ENCODE results near the gene CREB5. TPM values are rescaled to one million over a fixed set of nuclear protein-coding genes. Genes with fewer than 3 reads are reported as not detected.

The CREB5 gene, protein sequence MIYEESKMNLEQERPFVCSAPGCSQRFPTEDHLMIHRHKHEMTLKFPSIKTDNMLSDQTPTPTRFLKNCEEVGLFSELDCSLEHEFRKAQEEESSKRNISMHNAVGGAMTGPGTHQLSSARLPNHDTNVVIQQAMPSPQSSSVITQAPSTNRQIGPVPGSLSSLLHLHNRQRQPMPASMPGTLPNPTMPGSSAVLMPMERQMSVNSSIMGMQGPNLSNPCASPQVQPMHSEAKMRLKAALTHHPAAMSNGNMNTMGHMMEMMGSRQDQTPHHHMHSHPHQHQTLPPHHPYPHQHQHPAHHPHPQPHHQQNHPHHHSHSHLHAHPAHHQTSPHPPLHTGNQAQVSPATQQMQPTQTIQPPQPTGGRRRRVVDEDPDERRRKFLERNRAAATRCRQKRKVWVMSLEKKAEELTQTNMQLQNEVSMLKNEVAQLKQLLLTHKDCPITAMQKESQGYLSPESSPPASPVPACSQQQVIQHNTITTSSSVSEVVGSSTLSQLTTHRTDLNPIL
- 0.42 and 0.80 TPM in 2 replicates for total RNA-seq

DNA sequence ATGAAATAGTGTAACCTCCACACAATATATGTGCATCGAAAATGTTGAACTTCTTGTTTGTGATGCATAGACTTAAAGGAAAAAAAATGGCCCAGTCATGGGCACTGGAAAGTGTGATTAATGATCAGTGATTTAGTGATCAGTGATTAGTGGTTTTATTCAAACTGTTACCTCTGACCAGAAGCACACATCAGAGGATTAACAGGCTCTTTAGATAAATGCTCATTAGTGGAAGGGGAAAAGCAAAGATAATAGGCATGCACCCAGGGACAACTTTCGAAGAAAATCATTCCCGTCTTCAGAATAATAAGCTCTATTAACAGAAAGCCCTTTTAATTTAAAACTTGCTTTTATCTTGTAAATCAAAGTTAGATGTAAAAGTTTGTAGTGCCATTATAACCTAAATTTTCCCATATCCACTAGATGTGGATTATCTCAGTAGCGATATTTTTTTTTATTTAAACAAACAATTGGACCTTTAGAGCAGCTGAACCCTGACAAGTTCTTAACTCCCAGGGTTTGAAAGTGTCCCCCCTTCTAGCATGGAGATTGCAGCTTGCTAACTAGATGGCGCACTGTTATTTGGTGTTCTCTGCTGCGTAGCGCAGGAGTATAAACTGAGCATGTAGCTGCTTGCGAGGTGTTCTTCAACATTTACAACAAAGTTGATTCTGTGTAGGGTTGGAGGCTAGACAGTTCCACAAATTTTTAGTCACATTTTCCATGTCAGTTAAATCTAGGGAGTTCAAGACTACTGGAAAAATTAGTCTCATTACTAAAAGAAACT lies at the start of gene CREB5:
CREB5 (plus strand) TSS at position 643 of the 787 bp plus-strand sequence. CDS start 397 bp downstream, outside the sequence.
- TF ChIP-seq, protein P1, sequence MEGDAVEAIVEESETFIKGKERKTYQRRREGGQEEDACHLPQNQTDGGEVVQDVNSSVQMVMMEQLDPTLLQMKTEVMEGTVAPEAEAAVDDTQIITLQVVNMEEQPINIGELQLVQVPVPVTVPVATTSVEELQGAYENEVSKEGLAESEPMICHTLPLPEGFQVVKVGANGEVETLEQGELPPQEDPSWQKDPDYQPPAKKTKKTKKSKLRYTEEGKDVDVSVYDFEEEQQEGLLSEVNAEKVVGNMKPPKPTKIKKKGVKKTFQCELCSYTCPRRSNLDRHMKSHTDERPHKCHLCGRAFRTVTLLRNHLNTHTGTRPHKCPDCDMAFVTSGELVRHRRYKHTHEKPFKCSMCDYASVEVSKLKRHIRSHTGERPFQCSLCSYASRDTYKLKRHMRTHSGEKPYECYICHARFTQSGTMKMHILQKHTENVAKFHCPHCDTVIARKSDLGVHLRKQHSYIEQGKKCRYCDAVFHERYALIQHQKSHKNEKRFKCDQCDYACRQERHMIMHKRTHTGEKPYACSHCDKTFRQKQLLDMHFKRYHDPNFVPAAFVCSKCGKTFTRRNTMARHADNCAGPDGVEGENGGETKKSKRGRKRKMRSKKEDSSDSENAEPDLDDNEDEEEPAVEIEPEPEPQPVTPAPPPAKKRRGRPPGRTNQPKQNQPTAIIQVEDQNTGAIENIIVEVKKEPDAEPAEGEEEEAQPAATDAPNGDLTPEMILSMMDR (IDR thresholded peaks at IDR 0.05) = no peak
- peaks cover 2% of the 10 kb centered on the region for H3K36me3 Mint-ChIP-seq (ENCODE audit: low read depth)
- intact Hi-C loops (cut with micrococcal nuclease) = loop anchor here (2.0 to 10.0 kb wide), 4 partner anchors 159 to 513 kb away; partner anchors contain the start of gene JAZF1
- H3K27me3 Mint-ChIP-seq = peaks cover 58% of the 10 kb centered on the region
- no peak within 1 kb of the TSS for H3K4me3 Mint-ChIP-seq
- DNase-seq (no peak), ATAC-seq (ENCODE audit: low read depth) (no peak)
- H3K9me3 Mint-ChIP-seq = no peaks in the 10 kb centered on the region
- no peak within 1 kb of the TSS for H3K27ac Mint-ChIP-seq
- H3K4me1 Mint-ChIP-seq = peaks cover 37% of the 10 kb centered on the region
- ChIA-PET CTCF (interaction anchor here (0.6 to 1.2 kb wide), 3 partner anchors 24 to 284 kb away, joined by 3 to 4 read pairs (median 3); no protein-coding TSS in a partner anchor), POLR2A (interaction anchor here (0.7 kb wide), 1 partner anchor 216 kb away, joined by 3 read pairs; no protein-coding TSS in a partner anchor)

DNA sequence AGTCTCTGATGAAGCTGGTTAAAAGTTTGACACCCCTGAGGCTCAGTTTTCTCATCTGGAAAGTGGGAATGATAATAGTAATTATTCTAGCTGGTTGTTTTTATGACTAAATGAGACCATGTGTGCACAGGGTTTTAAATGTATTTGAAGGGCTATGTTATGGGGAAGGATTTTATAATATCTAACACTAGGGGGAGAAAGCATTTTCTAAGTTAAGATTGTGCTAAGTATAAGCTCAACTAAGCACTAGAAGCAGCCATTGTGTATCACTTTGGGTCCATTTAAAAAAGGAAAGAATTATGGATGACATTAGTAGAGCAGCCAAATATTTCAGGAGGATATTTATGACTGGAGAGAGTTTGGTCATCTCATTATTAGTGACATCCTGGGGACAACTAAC lies 49.5 kb upstream of the CREB5 start:
- no peak overlapping the region for H3K4me3 Mint-ChIP-seq
- no peaks in the 10 kb centered on the region for H3K36me3 Mint-ChIP-seq (ENCODE audit: low read depth)
- ATAC-seq (ENCODE audit: low read depth) (no peak), DNase-seq (no peak)
- intact Hi-C loops (cut with micrococcal nuclease) = no loop called here
- TF ChIP-seq, protein P1 (IDR thresholded peaks at IDR 0.05) = no peak
- peaks cover 1% of the 10 kb centered on the region for H3K27me3 Mint-ChIP-seq
- H3K9me3 Mint-ChIP-seq = peaks cover 11% of the 10 kb centered on the region
- ChIA-PET CTCF (interaction anchor here (0.6 to 2.5 kb wide), 7 partner anchors 8 to 265 kb away, joined by 3 to 6 read pairs (median 3); no protein-coding TSS in a partner anchor), POLR2A (no interaction called here)
- no peak overlapping the region for H3K27ac Mint-ChIP-seq
- peaks cover 5% of the 10 kb centered on the region for H3K4me1 Mint-ChIP-seq

DNA sequence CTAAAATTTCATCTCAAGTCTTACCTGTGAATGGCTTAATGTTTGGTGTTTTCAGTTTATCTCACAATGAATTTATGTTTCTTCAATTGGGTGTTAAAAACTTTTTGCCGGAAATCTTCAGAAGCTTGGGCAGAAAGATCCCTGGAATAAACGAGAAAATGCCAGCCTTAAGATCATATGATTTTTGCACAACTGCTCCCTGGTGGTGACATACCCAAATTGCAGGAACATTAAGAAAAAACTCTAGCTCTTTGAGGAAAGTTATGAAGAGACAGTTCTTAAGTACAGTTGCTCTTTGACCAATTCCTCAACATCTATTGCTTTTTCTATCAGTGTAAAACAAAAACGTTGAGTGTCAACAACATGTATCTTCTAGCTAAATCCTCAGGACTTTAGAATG lies 48.2 kb upstream of the CREB5 start:
- ATAC-seq (ENCODE audit: low read depth) = no peak
- ChIA-PET POLR2A (no interaction called here), CTCF (interaction anchor here (0.8 to 2.5 kb wide), 3 partner anchors 10 to 266 kb away, joined by 3 to 6 read pairs (median 4); partner anchors contain the start of gene CREB5)
- peaks cover 3% of the 10 kb centered on the region for H3K27me3 Mint-ChIP-seq
- H3K36me3 Mint-ChIP-seq (ENCODE audit: low read depth) = no peaks in the 10 kb centered on the region
- H3K27ac Mint-ChIP-seq = no peak overlapping the region
- no peak overlapping the region for H3K4me3 Mint-ChIP-seq
- intact Hi-C loops (cut with micrococcal nuclease) = no loop called here
- peaks cover 11% of the 10 kb centered on the region for H3K9me3 Mint-ChIP-seq
- peaks cover 5% of the 10 kb centered on the region for H3K4me1 Mint-ChIP-seq
- no peak for DNase-seq
- TF ChIP-seq, protein P1 (IDR thresholded peaks at IDR 0.05) = no peak

DNA sequence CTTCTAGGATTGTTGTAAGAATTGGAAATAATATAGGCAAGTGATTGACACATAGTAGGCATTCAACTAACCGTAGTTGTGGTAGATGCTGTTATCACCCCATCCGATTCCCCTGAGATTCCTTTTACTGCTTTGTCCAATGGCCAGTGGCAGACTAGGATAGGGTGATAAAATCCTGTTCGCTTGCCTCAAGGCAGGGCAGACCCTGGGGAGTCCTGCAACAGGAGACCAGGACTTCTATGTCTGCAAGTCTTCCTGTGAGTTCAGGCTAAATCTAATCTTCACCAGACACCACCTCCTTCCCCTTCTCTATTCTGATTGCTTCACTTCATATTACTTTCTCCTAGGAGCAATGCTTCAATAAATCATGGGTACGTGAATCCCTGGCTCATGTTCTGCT lies 42.8 kb upstream of the CREB5 start:
- no peaks in the 10 kb centered on the region for H3K36me3 Mint-ChIP-seq (ENCODE audit: low read depth)
- ChIA-PET POLR2A (no interaction called here), CTCF (interaction anchor here (0.9 kb wide), 1 partner anchor 273 kb away, joined by 6 read pairs; no protein-coding TSS in a partner anchor)
- H3K4me1 Mint-ChIP-seq = no peaks in the 10 kb centered on the region
- TF ChIP-seq, protein P1 (IDR thresholded peaks at IDR 0.05) = no peak
- ATAC-seq (ENCODE audit: low read depth) (no peak), DNase-seq (no peak)
- no peak overlapping the region for H3K27ac Mint-ChIP-seq
- H3K9me3 Mint-ChIP-seq = peaks cover 10% of the 10 kb centered on the region
- H3K27me3 Mint-ChIP-seq = peaks cover 8% of the 10 kb centered on the region
- intact Hi-C loops (cut with micrococcal nuclease) = no loop called here
- no peak overlapping the region for H3K4me3 Mint-ChIP-seq
